GM23338 (cell line): ENCODE data around the gene ADGRG2. TPM values are rescaled to one million over a fixed set of nuclear protein-coding genes. Genes with fewer than 3 reads are reported as not detected.

ENCODE experiments used
- ATAC-seq: fragments of 200-7000 bp; cut with Tn5 transposase; 3 replicates; pipeline ENCODE4 v1.9.1; 2020
- DNase-seq: peaks from one replicate; pipeline ENCODE4 v3.0.0-alpha.2; 2015; ENCODE audit warnings: low spot score
- H2AFZ ChIP-seq: fragments of 200-600 bp; sonication (generic); 2 replicates; pipeline ENCODE4 v1.8.0; 2016; ENCODE audit warnings: antibody characterized with exemption, mild to moderate bottlenecking, moderate library complexity
- H3F3A ChIP-seq: fragments of 200-600 bp; sonication (generic); replicated peaks from 2 replicates; pipeline ENCODE4 v1.8.0; 2017; ENCODE audit warnings: antibody characterized with exemption, mixed run types, low read depth
- H3K27ac ChIP-seq: fragments of 200-600 bp; sonication (generic); 2 replicates; pipeline ENCODE4 v1.6.1; 2016; ENCODE audit warnings: low read depth
- H3K27me3 ChIP-seq: fragments of 200-600 bp; sonication (generic); 2 replicates; pipeline ENCODE4 v1.8.0; 2016; ENCODE audit warnings: mild to moderate bottlenecking, mixed run types, moderate library complexity; ENCODE audit not compliant: insufficient read depth
- H3K36me3 ChIP-seq: fragments of 200-600 bp; sonication (generic); 2 replicates; pipeline ENCODE4 v1.8.0; 2016; ENCODE audit warnings: mild to moderate bottlenecking; ENCODE audit not compliant: insufficient read depth
- H3K4me1 ChIP-seq: fragments of 200-600 bp; sonication (generic); 2 replicates; pipeline ENCODE4 v1.8.0; 2016; ENCODE audit warnings: mild to moderate bottlenecking, moderate library complexity; ENCODE audit not compliant: insufficient read depth
- H3K4me2 ChIP-seq: fragments of 200-600 bp; sonication (generic); 2 replicates; pipeline ENCODE4 v1.7.1; 2017; ENCODE audit warnings: mixed run types
- H3K4me3 ChIP-seq: fragments of 200-600 bp; sonication (generic); 2 replicates; pipeline ENCODE4 v1.6.1; 2016; ENCODE audit warnings: mixed run types
- H3K79me2 ChIP-seq: fragments of 200-600 bp; sonication (generic); replicated peaks from 2 replicates; pipeline ENCODE4 v1.8.0; 2017; ENCODE audit warnings: mild to moderate bottlenecking; ENCODE audit not compliant: insufficient read depth
- H3K9me2 ChIP-seq: fragments of 200-600 bp; sonication (generic); 2 replicates; pipeline ENCODE4 v1.8.0; 2017; ENCODE audit not compliant: insufficient read depth
- H4K20me1 ChIP-seq: fragments of 200-600 bp; sonication (generic); replicated peaks from 2 replicates; pipeline ENCODE4 v1.8.0; 2017; ENCODE audit warnings: mild to moderate bottlenecking; ENCODE audit not compliant: insufficient read depth
- H3K27ac Mint-ChIP-seq: 2 replicates; pipeline ENCODE4 v1.8.0; 2020; ENCODE audit warnings: inconsistent platforms, mild to moderate bottlenecking, moderate library complexity, mixed read lengths
- H3K27me3 Mint-ChIP-seq: 3 replicates; pipeline ENCODE4 v1.8.0; 2022; ENCODE audit warnings: low read depth, mild to moderate bottlenecking, moderate library complexity, mixed read lengths, inconsistent platforms; ENCODE audit not compliant: insufficient read depth, poor library complexity
- H3K36me3 Mint-ChIP-seq: 3 replicates; pipeline ENCODE4 v1.8.0; 2021; ENCODE audit warnings: low read depth, mild to moderate bottlenecking, inconsistent platforms, moderate library complexity, mixed read lengths
- H3K4me1 Mint-ChIP-seq: 3 replicates; pipeline ENCODE4 v1.8.0; 2020; ENCODE audit warnings: mild to moderate bottlenecking, inconsistent platforms, mixed read lengths
- H3K4me3 Mint-ChIP-seq: 3 replicates; pipeline ENCODE4 v1.8.0; 2021; ENCODE audit warnings: moderate library complexity, mild to moderate bottlenecking, inconsistent platforms, mixed read lengths
- H3K9me3 Mint-ChIP-seq: 3 replicates; pipeline ENCODE4 v1.8.0; 2020; ENCODE audit warnings: moderate library complexity, mild to moderate bottlenecking, inconsistent platforms, mixed read lengths
- CREB1 ChIP-seq: fragments of 250-450 bp; sonication (Bioruptor Pico); IDR thresholded peaks from 2 replicates; pipeline ENCODE4 v1.5.0; 2020; ENCODE audit warnings: low read depth, mild to moderate bottlenecking, moderate library complexity
- EZH2 ChIP-seq: fragments of 200-600 bp; sonication (generic); IDR thresholded peaks from one replicate; pipeline ENCODE4 v1.8.0; 2017; ENCODE audit warnings: antibody characterized with exemption, mild to moderate bottlenecking, low read depth; ENCODE audit not compliant: unreplicated experiment
- EZH2phosphoT487 ChIP-seq: fragments of 200-600 bp; sonication (generic); IDR thresholded peaks from one replicate; pipeline ENCODE4 v1.8.1; 2018; ENCODE audit warnings: antibody characterized with exemption; ENCODE audit not compliant: unreplicated experiment
- JUNB ChIP-seq: IDR thresholded peaks from one replicate; pipeline ENCODE4 v1.6.1; 2016; ENCODE audit warnings: antibody characterized with exemption; ENCODE audit not compliant: unreplicated experiment
- NANOG ChIP-seq: IDR thresholded peaks from 2 replicates; pipeline ENCODE4 v1.6.1; 2016; ENCODE audit warnings: antibody characterized with exemption, borderline replicate concordance
- POLR2AphosphoS5 ChIP-seq: IDR thresholded peaks from 2 replicates; pipeline ENCODE4 v1.6.1; 2016; ENCODE audit warnings: antibody characterized with exemption, low read depth
- STAT1 ChIP-seq: IDR thresholded peaks from one replicate; pipeline ENCODE4 v1.6.1; 2016; ENCODE audit warnings: antibody characterized with exemption; ENCODE audit not compliant: unreplicated experiment
- ZNF114 ChIP-seq: fragments of 250-450 bp; sonication (Bioruptor Pico); IDR thresholded peaks from 2 replicates; pipeline ENCODE4 v1.5.0; 2020; ENCODE audit warnings: mild to moderate bottlenecking, moderate library complexity
- ZNF331 ChIP-seq: fragments of 250-450 bp; sonication (Bioruptor Pico); IDR thresholded peaks from 2 replicates; pipeline ENCODE4 v1.5.0; 2020; ENCODE audit warnings: low read depth, mild to moderate bottlenecking, moderate library complexity
- ZNF462 ChIP-seq: fragments of 250-450 bp; sonication (Bioruptor Pico); IDR thresholded peaks from 2 replicates; pipeline ENCODE4 v1.5.0; 2020; ENCODE audit warnings: mild to moderate bottlenecking, moderate library complexity
- polyA plus RNA-seq: library from polyadenylated mRNA; unstranded; fragments of >200 nt; fragmentation: Nextera tagmentation; extraction: Ambion mirVana; gene quantifications from 2 replicates; pipeline ENCODE4 v1.2.1, GENCODE V29; 2016
- total RNA-seq: library from RNA; depleted of rRNA; stranded (reverse); fragments of >200 nt; shearing (Covaris generic); gene quantifications from 2 replicates; pipeline ENCODE4 v1.2.3, GENCODE V29; 2014
- TF ChIP-seq, protein P1 (sequence below): IDR thresholded peaks from 2 replicates; pipeline ENCODE4 v1.6.1; 2016; ENCODE audit warnings: antibody characterized with exemption

The ADGRG2 gene
- total and polyA plus RNA-seq, 2 experiments from 2014 or later, result 4.0 to 10.8 TPM

DNA sequence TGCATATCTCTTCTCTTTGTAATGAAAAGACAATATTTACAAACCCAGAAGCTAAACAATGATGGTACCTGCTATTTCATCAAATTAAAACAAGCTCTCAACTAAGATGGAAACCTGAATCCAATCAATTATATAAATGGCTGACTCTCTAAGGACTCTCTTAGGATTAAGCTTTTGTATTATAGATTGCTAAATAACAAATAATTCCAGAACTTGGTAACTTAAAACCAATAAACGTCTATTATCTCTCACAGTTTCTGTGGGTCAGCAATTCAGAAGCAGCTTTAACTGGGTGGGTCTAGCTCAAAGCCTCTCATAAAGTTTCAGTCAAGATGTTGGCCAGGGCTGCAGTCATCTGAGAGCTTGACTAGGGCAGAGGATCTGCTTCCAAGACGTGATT is 150.8 kb downstream of the ADGRG2 start (continued):
- TF ChIP-seq POLR2AphosphoS5 (no peak), NANOG (no peak), STAT1 (no peak), CREB1 (no peak), ZNF331 (CRISPR knock-in tag) (no peak), JUNB (no peak), ZNF114 (CRISPR knock-in tag) (no peak), EZH2 (no peak)
- TF ChIP-seq, protein P1, sequence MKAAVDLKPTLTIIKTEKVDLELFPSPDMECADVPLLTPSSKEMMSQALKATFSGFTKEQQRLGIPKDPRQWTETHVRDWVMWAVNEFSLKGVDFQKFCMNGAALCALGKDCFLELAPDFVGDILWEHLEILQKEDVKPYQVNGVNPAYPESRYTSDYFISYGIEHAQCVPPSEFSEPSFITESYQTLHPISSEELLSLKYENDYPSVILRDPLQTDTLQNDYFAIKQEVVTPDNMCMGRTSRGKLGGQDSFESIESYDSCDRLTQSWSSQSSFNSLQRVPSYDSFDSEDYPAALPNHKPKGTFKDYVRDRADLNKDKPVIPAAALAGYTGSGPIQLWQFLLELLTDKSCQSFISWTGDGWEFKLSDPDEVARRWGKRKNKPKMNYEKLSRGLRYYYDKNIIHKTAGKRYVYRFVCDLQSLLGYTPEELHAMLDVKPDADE, result no peak

GRCh38 chrX:18970465-18970864 is 151.8 kb downstream of the ADGRG2 start:
- TF ChIP-seq ZNF331 (CRISPR knock-in tag) (no peak), NANOG (no peak), JUNB (no peak)
- Histone ChIP-seq H3K36me3 (no peaks in the 10 kb centered on the region), H4K20me1 (no peaks in the 10 kb centered on the region), H3K79me2 (no peaks in the 10 kb centered on the region), H3F3A (no peaks in the 10 kb centered on the region), H3K9me2 (no peaks in the 10 kb centered on the region), H3K27ac (no peak overlapping the region), H3K4me3 (no peak overlapping the region), H3K4me1 (no peaks in the 10 kb centered on the region), H3K27me3 (no peaks in the 10 kb centered on the region), H2AFZ (no peak overlapping the region), H3K4me2 (no peak overlapping the region)
- Mint-ChIP-seq H3K27ac (no peak overlapping the region), H3K4me3 (no peak overlapping the region), H3K4me1 (no peaks in the 10 kb centered on the region; the same call in 2 of the 3 replicates), H3K36me3 (no peaks in the 10 kb centered on the region), H3K9me3 (no peaks in the 10 kb centered on the region), H3K27me3 (no peaks in the 10 kb centered on the region)
- no peak for DNase-seq
- ATAC-seq, result no peak

GRCh38 chrX:18966624-18967023 is 155.6 kb downstream of the ADGRG2 start:
- Histone ChIP-seq H3K27ac (no peak overlapping the region), H3F3A (no peaks in the 10 kb centered on the region), H3K4me2 (no peak overlapping the region), H3K9me2 (no peaks in the 10 kb centered on the region), H3K79me2 (no peaks in the 10 kb centered on the region; the same call in 1 of the 2 replicates), H3K36me3 (no peaks in the 10 kb centered on the region), H3K4me1 (no peaks in the 10 kb centered on the region), H4K20me1 (no peaks in the 10 kb centered on the region), H3K27me3 (no peaks in the 10 kb centered on the region), H2AFZ (no peak overlapping the region), H3K4me3 (no peak overlapping the region)
- ATAC-seq (no peak), DNase-seq (no peak)
- H3K9me3 Mint-ChIP-seq, result no peaks in the 10 kb centered on the region
- peak overlapping the region; percentile 21; the same call in 1 of the 2 replicates for H3K27ac Mint-ChIP-seq
- peaks cover 4% of the 10 kb centered on the region; the same call in 2 of the 3 replicates for H3K4me1 Mint-ChIP-seq
- no peaks in the 10 kb centered on the region for H3K36me3 Mint-ChIP-seq
- H3K27me3 Mint-ChIP-seq, result no peaks in the 10 kb centered on the region
- H3K4me3 Mint-ChIP-seq, result no peak overlapping the region
- TF ChIP-seq ZNF462 (no peak), ZNF114 (CRISPR knock-in tag) (no peak), EZH2phosphoT487 (no peak), NANOG (no peak), POLR2AphosphoS5 (no peak), JUNB (no peak), CREB1 (no peak)
